Measurements from ENCODE around the gene CUL4A.

CUL4A gene

GRCh38 chr13:113171250-113172125 lies 37.9 kb upstream of the CUL4A start:
- TF ChIP-seq POLR2A (IDR thresholded peaks at IDR 0.05; ENCODE audit: low read depth, low read length) = no peak
- FAIRE-seq (no peak), DNase-seq (ENCODE audit: insufficient read length, low spot score) (no peak)

- DNase-seq (ENCODE audit: insufficient read length, low spot score) (no peak), FAIRE-seq (no peak)
- no peak for TF ChIP-seq POLR2A (IDR thresholded peaks at IDR 0.05; ENCODE audit: low read depth, low read length)
Measured at GRCh38 chr13:113172419-113172926, 36.9 kb upstream of the CUL4A start.

- DNase-seq (ENCODE audit: insufficient read length, low spot score) (no peak), FAIRE-seq (no peak)
- TF ChIP-seq POLR2A (IDR thresholded peaks at IDR 0.05; ENCODE audit: low read depth, low read length) = no peak
Measured at GRCh38 chr13:113176280-113176679, 33.1 kb upstream of the CUL4A start.

GRCh38 chr13:113176822-113177221 lies 32.6 kb upstream of the CUL4A start:
- DNase-seq (ENCODE audit: insufficient read length, low spot score) (no peak), FAIRE-seq (no peak)
- no peak for TF ChIP-seq POLR2A (IDR thresholded peaks at IDR 0.05; ENCODE audit: low read depth, low read length)

- TF ChIP-seq POLR2A (IDR thresholded peaks at IDR 0.05; ENCODE audit: low read depth, low read length) = 0 out of 2 replicates have a peak, but pooled peaks have one; percentile 24
- FAIRE-seq (peak; percentile 98), DNase-seq (ENCODE audit: insufficient read length, low spot score) (peak; percentile 90)
Measured at GRCh38 chr13:113178070-113178895, 31.1 kb upstream of the CUL4A start.

- TF ChIP-seq POLR2A (IDR thresholded peaks at IDR 0.05; ENCODE audit: low read depth, low read length) = no peak
- FAIRE-seq = peak; percentile 23
- no peak for DNase-seq (ENCODE audit: insufficient read length, low spot score)
Measured at GRCh38 chr13:113178896-113179167, 30.6 kb upstream of the CUL4A start.

- no peak for FAIRE-seq
- TF ChIP-seq POLR2A (IDR thresholded peaks at IDR 0.05; ENCODE audit: low read depth, low read length) = no peak
Measured at GRCh38 chr13:113179374-113180230, 29.8 kb upstream of the CUL4A start.

GRCh38 chr13:113182046-113182445 lies 27.4 kb upstream of the CUL4A start:
- no peak for FAIRE-seq

More at GRCh38 chr13:113179374-113180230, 29.8 kb upstream of the CUL4A start:
- DNase-seq (ENCODE audit: insufficient read length, low spot score) = no peak

GRCh38 chr13:113183450-113184129 lies 25.8 kb upstream of the CUL4A start:
- FAIRE-seq = no peak

More at GRCh38 chr13:113182046-113182445, 27.4 kb upstream of the CUL4A start:
- DNase-seq (ENCODE audit: insufficient read length, low spot score) = no peak
- no peak for TF ChIP-seq POLR2A (IDR thresholded peaks at IDR 0.05; ENCODE audit: low read depth, low read length)

GRCh38 chr13:113184568-113185440 lies 24.6 kb upstream of the CUL4A start:
- TF ChIP-seq POLR2A (IDR thresholded peaks at IDR 0.05; ENCODE audit: low read depth, low read length) = no peak
- FAIRE-seq (no peak), DNase-seq (ENCODE audit: insufficient read length, low spot score) (no peak)

More at GRCh38 chr13:113183450-113184129, 25.8 kb upstream of the CUL4A start:
- TF ChIP-seq POLR2A (IDR thresholded peaks at IDR 0.05; ENCODE audit: low read depth, low read length) = no peak
- DNase-seq (ENCODE audit: insufficient read length, low spot score) = no peak

- FAIRE-seq = no peak
- no peak for DNase-seq (ENCODE audit: insufficient read length, low spot score)
- TF ChIP-seq POLR2A (IDR thresholded peaks at IDR 0.05; ENCODE audit: low read depth, low read length) = no peak
Measured at GRCh38 chr13:113186061-113186900, 23.1 kb upstream of the CUL4A start.

All from H54 (cell line).